B cell (primary cell): ENCODE results near the gene HBA1. TPM values are rescaled to one million over a fixed set of nuclear protein-coding genes. Genes with fewer than 3 reads are reported as not detected.
"Not testable (repeated sequence)": the region's sequence is repeated elsewhere in the genome, so short reads cannot be mapped to it uniquely, and the experiment has no call there.

ENCODE experiments used
- ATAC-seq: fragments of 200-7000 bp; cut with Tn5 transposase; one replicate; pipeline ENCODE4 v1.10.0; 2021; ENCODE audit warnings: low read depth, mild to moderate bottlenecking, moderate number of reproducible peaks, moderate library complexity
- CTCF ChIA-PET: fragments of 350-600 bp; sonication (Branson Sonifier 250); formaldehyde crosslinking; loops from one replicate; lab custom pipeline; 2021; ENCODE audit warnings: antibody characterized with exemption, inconsistent platforms; lab: Charles Lee
- POLR2A ChIA-PET: fragments of 350-600 bp; sonication (Branson Sonifier 250); formaldehyde crosslinking; loops from one replicate; lab custom pipeline; 2021; ENCODE audit warnings: antibody characterized with exemption; lab: Charles Lee
- DNase-seq: peaks from one replicate; pipeline ENCODE4 v3.0.0; 2013
- H2AFZ ChIP-seq: 2 replicates; pipeline ENCODE4 v1.6.1; 2012; ENCODE audit warnings: mild to moderate bottlenecking, low read depth, low read length; ENCODE audit not compliant: insufficient read depth, poor library complexity, severe bottlenecking
- H3K27ac ChIP-seq, 2 donors: 1 replicate in 1 of 2; 2 replicates in 1 of 2; pipeline ENCODE4 v1.5.1; 2012 to 2013; ENCODE audit warnings: low read length in 2 of 2, mild to moderate bottlenecking in 2 of 2, moderate library complexity in 1 of 2
- H3K27me3 ChIP-seq, 4 experiments: fragments of 200-600 bp in 1 of 4; sonication (generic) in 1 of 4; replicated peaks in 1 of 4; 1 replicate in 2 of 4; 2 replicates in 2 of 4; pipeline versions ENCODE4 v1.6.1 to v1.7.0; 2013 to 2016; ENCODE audit warnings: low read length in 3 of 4, mild to moderate bottlenecking in 2 of 4, mixed read lengths in 1 of 4, moderate library complexity in 1 of 4; ENCODE audit not compliant: insufficient read depth in 4 of 4, control insufficient read depth in 3 of 4; ENCODE audit errors: control extremely low read depth in 1 of 4
- H3K36me3 ChIP-seq, 2 experiments: replicated peaks in 1 of 2; 1 replicate in 1 of 2; 2 replicates in 1 of 2; pipeline versions ENCODE4 v1.6.1 to v1.7.1; 2013; ENCODE audit warnings: low read length in 1 of 2; ENCODE audit not compliant: insufficient read depth in 2 of 2, control insufficient read depth in 1 of 2; ENCODE audit errors: control extremely low read depth in 1 of 2, extremely low read depth in 1 of 2
- H3K4me1 ChIP-seq, 2 donors: fragments of 200-600 bp in 1 of 2; sonication (generic) in 1 of 2; 1 replicate in 1 of 2; 2 replicates in 1 of 2; pipeline versions ENCODE4 v1.5.1 to v1.6.1; 2013 to 2017; ENCODE audit warnings: low read length in 2 of 2; ENCODE audit not compliant: control insufficient read depth in 2 of 2, insufficient read depth in 2 of 2
- H3K4me2 ChIP-seq: replicated peaks from 2 replicates; pipeline ENCODE3; 2012; ENCODE audit warnings: mild to moderate bottlenecking, low read depth, low read length; ENCODE audit not compliant: poor library complexity, severe bottlenecking
- H3K4me3 ChIP-seq, 5 experiments: fragments of 200-600 bp in 1 of 5; sonication (generic) in 1 of 5; 1 replicate in 3 of 5; 2 replicates in 2 of 5; pipeline versions ENCODE4 v1.5.1 to v1.7.0; 2011 to 2016; ENCODE audit warnings: low read length in 4 of 5, mild to moderate bottlenecking in 4 of 5, low read depth in 2 of 5, control low read depth in 1 of 5, moderate library complexity in 1 of 5; ENCODE audit not compliant: insufficient read depth in 1 of 5; ENCODE audit errors: control extremely low read depth in 1 of 5, extremely low read depth in 1 of 5
- H3K79me2 ChIP-seq: fragments of 200-600 bp; sonication (generic); one replicate; pipeline ENCODE4 v1.6.0; 2016; ENCODE audit warnings: low read length; ENCODE audit not compliant: control insufficient read depth, insufficient read depth
- H3K9ac ChIP-seq: fragments of 200-600 bp; sonication (generic); 2 replicates; pipeline ENCODE4 v1.6.1; 2017; ENCODE audit warnings: mild to moderate bottlenecking, low read length, moderate library complexity
- H3K9me3 ChIP-seq, 3 donors: one replicate each; pipeline versions ENCODE4 v1.6.1 to v1.7.1; 2013; ENCODE audit warnings: low read length in 2 of 3; ENCODE audit not compliant: control insufficient read depth in 2 of 3, insufficient read depth in 1 of 3; ENCODE audit errors: control extremely low read depth in 1 of 3
- H4K20me1 ChIP-seq: 2 replicates; pipeline ENCODE4 v1.6.0; 2012; ENCODE audit warnings: mild to moderate bottlenecking, low read length; ENCODE audit not compliant: insufficient read depth, control insufficient read depth, poor library complexity, severe bottlenecking
- H3K27ac Mint-ChIP-seq: one replicate; pipeline ENCODE4 v1.8.0; 2021; ENCODE audit warnings: mixed read lengths
- H3K27me3 Mint-ChIP-seq: one replicate; pipeline ENCODE4 v1.8.0; 2021; ENCODE audit warnings: mixed read lengths
- H3K4me1 Mint-ChIP-seq: one replicate; pipeline ENCODE4 v1.8.0; 2021; ENCODE audit warnings: mixed read lengths
- H3K4me3 Mint-ChIP-seq: one replicate; pipeline ENCODE4 v1.8.0; 2021; ENCODE audit warnings: mixed read lengths
- H3K9me3 Mint-ChIP-seq: one replicate; pipeline ENCODE4 v1.8.0; 2022; ENCODE audit warnings: mixed read lengths; ENCODE audit not compliant: insufficient read depth
- CTCF ChIP-seq: fragments of 200-600 bp; IDR thresholded peaks from one replicate; pipeline ENCODE4 v1.8.0; 2022; ENCODE audit warnings: antibody characterized with exemption, mild to moderate bottlenecking
- EZH2 ChIP-seq: IDR thresholded peaks from 2 replicates; pipeline ENCODE4 v1.6.1; 2012; ENCODE audit warnings: borderline replicate concordance, low read depth, mild to moderate bottlenecking, moderate library complexity, low read length; ENCODE audit not compliant: insufficient read depth, poor library complexity, severe bottlenecking
- WGBS: methylation state at CpG from one replicate; pipeline ENCODE4 v1.1.5; 2013; ENCODE audit warnings: missing lambda C conversion rate; ENCODE audit not compliant: insufficient coverage; 5-methylcytosine and 5-hydroxymethylcytosine counted together
- intact Hi-C: fragments of 100-400 bp; cut with micrococcal nuclease; formaldehyde crosslinking; loops from one replicate; pipeline ENCODE4 v1.10.0; 2022
- polyA plus RNA-seq: library from polyadenylated mRNA; depleted of rRNA; stranded (reverse); fragments of >200 nt; gene quantifications from 2 replicates; pipeline ENCODE4 v1.2.3, GENCODE V29; 2012
- total RNA-seq, 2 donors: library from RNA; stranded (reverse); fragments of 120-200 nt in 1 of 2; gene quantifications; 1 replicate in 1 of 2; 2 replicates in 1 of 2; pipeline versions ENCODE4 v1.2.3 to v1.2.4, GENCODE V29; 2013 to 2022

Gene HBA1
- total and polyA plus RNA-seq, 2 donors (not counting 1 experiment from before 2014, with no cell fraction given): 38.5 to 283 TPM

GRCh38 chr16:211631-212180, 35.2 kb downstream of the HBA1 start:
- WGBS: 97% methylated on average over 12 of the region's 14 CpGs
- H3K4me3 Mint-ChIP-seq, H3K27ac Mint-ChIP-seq, H2AFZ ChIP-seq, H3K4me2 ChIP-seq, intact Hi-C loops, ATAC-seq, H3K4me1 Mint-ChIP-seq, H3K4me3 ChIP-seq, H3K4me1 ChIP-seq, DNase-seq, H3K27ac ChIP-seq, POLR2A ChIA-PET, H3K27me3 Mint-ChIP-seq, H3K9me3 ChIP-seq, H3K9ac ChIP-seq, H3K27me3 ChIP-seq, H3K9me3 Mint-ChIP-seq: not testable (repeated sequence)
- Histone ChIP-seq H3K36me3 (peaks cover 0 to 69% of the 10 kb centered on the region in 2 experiments), H4K20me1 (peaks cover 86% of the 10 kb centered on the region), H3K79me2 (peaks cover 73% of the 10 kb centered on the region)
- CTCF ChIA-PET: interaction anchor here (1.5 kb wide), 1 partner anchor 150 kb away, joined by 4 read pairs; no protein-coding TSS in a partner anchor

GRCh38 chr16:212999-213398, 36.5 kb downstream of the HBA1 start:
- Histone ChIP-seq H3K36me3 (peaks cover 0 to 65% of the 10 kb centered on the region in 2 experiments), H2AFZ (no peak overlapping the region), H3K4me2 (no peak overlapping the region), H3K27me3 (no peaks in the 10 kb centered on the region), H3K9ac (no peak overlapping the region), H4K20me1 (peaks cover 86% of the 10 kb centered on the region), H3K27ac (no peak overlapping the region), H3K79me2 (peaks cover 85% of the 10 kb centered on the region), H3K4me3 (no peak overlapping the region), H3K4me1 (no peaks in the 10 kb centered on the region), H3K9me3 (no peaks in the 10 kb centered on the region)
- Mint-ChIP-seq H3K4me1 (no peaks in the 10 kb centered on the region), H3K27ac (no peak overlapping the region), H3K9me3 (no peaks in the 10 kb centered on the region), H3K27me3 (no peaks in the 10 kb centered on the region), H3K4me3 (no peak overlapping the region)
- WGBS: 100% methylated on average over 1 of the region's 3 CpGs
- POLR2A ChIA-PET: no interaction called here
- no peak for DNase-seq
- CTCF ChIA-PET: no interaction called here
- TF ChIP-seq EZH2 (no peak), CTCF (no peak)
- intact Hi-C loops: no loop called here
- no peak for ATAC-seq
